HUES48 (cell line): Measurements from ENCODE around the gene PTPRD.
"Not testable (repeated sequence)": the region's sequence is repeated elsewhere in the genome, so short reads cannot be mapped to it uniquely, and the experiment has no call there.

Experiments
- H3K27ac ChIP-seq: one replicate; pipeline ENCODE4 v1.7.0; 2013; ENCODE audit warnings: low read depth, low read length, inconsistent platforms
- H3K27me3 ChIP-seq: 2 replicates; pipeline ENCODE4 v1.6.1; 2013; ENCODE audit warnings: mild to moderate bottlenecking, low read length; ENCODE audit not compliant: control insufficient read depth, insufficient read depth
- H3K36me3 ChIP-seq: 2 replicates; pipeline ENCODE4 v1.6.1; 2013; ENCODE audit warnings: low read length; ENCODE audit not compliant: control insufficient read depth, insufficient read depth
- H3K4me1 ChIP-seq: 2 replicates; pipeline ENCODE4 v1.6.1; 2013; ENCODE audit warnings: mild to moderate bottlenecking, low read length; ENCODE audit not compliant: control insufficient read depth, insufficient read depth
- H3K4me3 ChIP-seq: 2 replicates; pipeline ENCODE4 v1.5.1; 2013; ENCODE audit warnings: mild to moderate bottlenecking, low read depth, low read length
- H3K9ac ChIP-seq: 2 replicates; pipeline ENCODE4 v1.6.1; 2013; ENCODE audit warnings: mild to moderate bottlenecking, low read depth, low read length, moderate library complexity
- H3K9me3 ChIP-seq: 2 replicates; pipeline ENCODE4 v1.6.1; 2013; ENCODE audit warnings: low read length; ENCODE audit not compliant: control insufficient read depth, insufficient read depth

Gene PTPRD

DNA sequence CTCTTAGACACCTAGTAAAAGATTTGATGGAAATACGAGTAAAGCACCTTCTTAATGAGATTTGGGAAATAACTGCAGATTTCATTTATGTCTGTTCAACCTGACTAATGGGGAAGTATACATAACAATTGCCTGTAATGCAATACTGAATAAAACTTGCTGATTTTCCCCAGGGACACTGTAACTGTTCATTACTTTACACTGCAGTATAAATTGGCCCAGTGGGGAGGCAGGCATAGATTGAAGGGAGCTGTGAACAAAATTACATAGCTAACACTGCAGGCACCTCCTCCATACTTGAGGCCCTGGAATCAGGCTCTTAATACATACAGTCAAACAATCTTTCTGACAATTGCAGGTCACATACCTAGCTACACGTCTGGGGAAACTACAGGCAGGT lies 216.2 kb downstream of the PTPRD start:
- H3K36me3 ChIP-seq = no peaks in the 10 kb centered on the region
- H3K27me3 ChIP-seq = no peaks in the 10 kb centered on the region
- H3K4me1 ChIP-seq = peaks cover 9% of the 10 kb centered on the region; the same call in 1 of the 2 replicates
- H3K27ac ChIP-seq = no peak overlapping the region
- H3K9ac ChIP-seq = no peak overlapping the region
- no peak overlapping the region for H3K4me3 ChIP-seq
- H3K9me3 ChIP-seq = no peaks in the 10 kb centered on the region

- Histone ChIP-seq H3K36me3 (no peaks in the 10 kb centered on the region), H3K4me3 (no peak overlapping the region), H3K4me1 (peaks cover 7% of the 10 kb centered on the region; the same call in 1 of the 2 replicates), H3K9me3 (no peaks in the 10 kb centered on the region), H3K9ac (no peak overlapping the region), H3K27me3 (no peaks in the 10 kb centered on the region), H3K27ac (no peak overlapping the region)
These were observed 225.5 kb downstream of the PTPRD start for GRCh38 chr9:10387282-10387681.

GRCh38 chr9:10371824-10372223 lies 241.0 kb downstream of the PTPRD start:
- Histone ChIP-seq H3K9ac (no peak overlapping the region), H3K27ac (no peak overlapping the region), H3K36me3 (no peaks in the 10 kb centered on the region), H3K4me1 (peaks cover 14% of the 10 kb centered on the region), H3K4me3 (no peak overlapping the region), H3K27me3 (no peaks in the 10 kb centered on the region), H3K9me3 (no peaks in the 10 kb centered on the region)

- H3K4me3 ChIP-seq = no peak overlapping the region
- peaks cover under 1% of the 10 kb centered on the region; the same call in 1 of the 2 replicates for H3K4me1 ChIP-seq
- no peak overlapping the region for H3K27ac ChIP-seq
These were observed 246.5 kb downstream of the PTPRD start for GRCh38 chr9:10366171-10366779.

GRCh38 chr9:10354591-10354990 lies 258.2 kb downstream of the PTPRD start:
- no peak overlapping the region for H3K9ac ChIP-seq
- H3K4me1 ChIP-seq = 0 out of 2 replicates have a peak, but pooled peaks cover 4% of the 10 kb centered on the region
- H3K36me3 ChIP-seq = no peaks in the 10 kb centered on the region
- no peak overlapping the region for H3K27ac ChIP-seq
- H3K4me3 ChIP-seq = no peak overlapping the region
- no peaks in the 10 kb centered on the region for H3K27me3 ChIP-seq
- no peaks in the 10 kb centered on the region for H3K9me3 ChIP-seq

More at GRCh38 chr9:10366171-10366779, 246.5 kb downstream of the PTPRD start:
- H3K9ac ChIP-seq = no peak overlapping the region
- H3K9me3 ChIP-seq = no peaks in the 10 kb centered on the region
- H3K36me3 ChIP-seq = no peaks in the 10 kb centered on the region
- H3K27me3 ChIP-seq = no peaks in the 10 kb centered on the region

DNA sequence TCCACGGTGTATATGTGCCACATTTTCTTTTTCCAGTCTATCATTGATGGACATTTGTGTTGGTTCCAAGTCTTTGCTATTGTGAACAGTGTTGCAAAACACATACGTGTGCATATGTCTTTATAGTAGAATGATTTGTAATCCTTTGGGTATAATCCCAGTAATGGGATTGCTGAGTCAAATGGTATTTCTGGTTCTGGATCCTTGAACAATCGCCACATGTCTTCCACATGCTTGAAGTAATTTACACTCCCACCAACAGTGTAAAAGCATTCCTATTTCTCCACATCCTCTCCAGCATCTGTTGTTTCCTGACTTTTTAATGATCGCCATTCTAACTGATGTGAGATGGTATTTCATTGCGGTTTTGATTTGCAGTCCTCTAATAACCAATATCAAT lies 267.2 kb downstream of the PTPRD start:
- H3K4me3 ChIP-seq, H3K27me3 ChIP-seq, H3K9me3 ChIP-seq, H3K9ac ChIP-seq, H3K4me1 ChIP-seq, H3K36me3 ChIP-seq, H3K27ac ChIP-seq: not testable (repeated sequence)

GRCh38 chr9:10341057-10341456 lies 271.7 kb downstream of the PTPRD start:
- Histone ChIP-seq H3K9ac (no peak overlapping the region), H3K4me1 (peaks cover 22% of the 10 kb centered on the region), H3K27me3 (peaks cover 25% of the 10 kb centered on the region), H3K9me3 (no peaks in the 10 kb centered on the region), H3K36me3 (no peaks in the 10 kb centered on the region), H3K27ac (no peak overlapping the region), H3K4me3 (no peak overlapping the region)

DNA sequence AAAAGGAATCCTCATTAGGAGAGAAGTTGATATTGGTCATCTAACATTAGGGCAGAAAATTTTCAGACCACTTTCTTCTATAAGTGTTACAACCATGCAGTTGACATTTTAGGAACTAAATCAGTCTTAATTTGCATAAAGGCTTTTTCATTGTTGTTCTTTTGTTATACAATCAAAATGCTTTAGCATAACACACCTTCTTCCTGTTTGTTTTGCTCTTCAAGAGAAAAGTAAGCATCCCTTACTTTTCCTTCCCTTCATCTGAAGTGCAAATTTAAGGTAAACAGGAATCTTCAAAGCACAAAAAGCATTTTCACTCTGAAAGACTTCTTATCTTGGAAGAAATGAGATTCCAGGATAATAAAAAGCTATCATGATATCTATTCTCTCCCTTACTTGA lies 273.6 kb downstream of the PTPRD start:
- Histone ChIP-seq H3K36me3 (no peaks in the 10 kb centered on the region), H3K27ac (peak overlapping the region; percentile 73), H3K9me3 (no peaks in the 10 kb centered on the region), H3K4me3 (peak overlapping the region; percentile 25; the same call in 1 of the 2 replicates), H3K9ac (no peak overlapping the region), H3K4me1 (peaks cover 22% of the 10 kb centered on the region), H3K27me3 (peaks cover 25% of the 10 kb centered on the region)

DNA sequence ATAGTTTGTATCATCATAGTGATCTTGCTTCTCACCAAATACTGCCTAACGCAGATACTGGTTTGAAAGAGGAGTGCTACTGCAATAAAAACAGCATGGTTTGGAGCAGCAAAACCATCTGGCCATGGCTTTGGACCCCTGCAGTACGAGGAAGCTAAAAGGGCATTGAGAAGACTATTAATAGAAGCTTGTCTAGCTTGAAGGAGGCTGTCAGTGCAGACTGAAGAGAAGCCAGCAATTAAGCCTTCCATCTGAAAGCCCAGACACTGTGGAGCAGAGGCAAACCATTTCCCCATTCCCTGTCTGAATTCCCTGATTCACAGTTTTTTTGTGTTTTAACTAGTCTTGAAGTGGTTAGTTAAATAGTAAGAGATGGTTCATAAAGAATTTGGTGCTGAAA lies 281.6 kb downstream of the PTPRD start:
- no peaks in the 10 kb centered on the region for H3K9me3 ChIP-seq
- H3K4me1 ChIP-seq = peaks cover 6% of the 10 kb centered on the region
- H3K9ac ChIP-seq = no peak overlapping the region
- H3K27ac ChIP-seq = no peak overlapping the region
- H3K27me3 ChIP-seq = no peaks in the 10 kb centered on the region
- H3K36me3 ChIP-seq = no peaks in the 10 kb centered on the region
- H3K4me3 ChIP-seq = no peak overlapping the region

GRCh38 chr9:10282084-10282483 lies 330.7 kb downstream of the PTPRD start:
- no peaks in the 10 kb centered on the region for H3K27me3 ChIP-seq
- H3K4me3 ChIP-seq = no peak overlapping the region
- H3K9me3 ChIP-seq = no peaks in the 10 kb centered on the region
- H3K27ac ChIP-seq = no peak overlapping the region
- no peak overlapping the region for H3K9ac ChIP-seq
- no peaks in the 10 kb centered on the region for H3K36me3 ChIP-seq
- no peaks in the 10 kb centered on the region for H3K4me1 ChIP-seq

GRCh38 chr9:10274988-10275387 lies 337.8 kb downstream of the PTPRD start:
- no peaks in the 10 kb centered on the region for H3K27me3 ChIP-seq
- H3K36me3 ChIP-seq = no peaks in the 10 kb centered on the region
- no peak overlapping the region for H3K27ac ChIP-seq
- 0 out of 2 replicates have a peak, but pooled peaks cover 6% of the 10 kb centered on the region for H3K4me1 ChIP-seq
- H3K4me3 ChIP-seq = no peak overlapping the region
- no peaks in the 10 kb centered on the region for H3K9me3 ChIP-seq
- H3K9ac ChIP-seq = no peak overlapping the region
